ENCODE results near the gene WASL.
"Not testable (repeated sequence)": the region's sequence is repeated elsewhere in the genome, so short reads cannot be mapped to it uniquely, and the experiment has no call there.

WASL gene

DNA sequence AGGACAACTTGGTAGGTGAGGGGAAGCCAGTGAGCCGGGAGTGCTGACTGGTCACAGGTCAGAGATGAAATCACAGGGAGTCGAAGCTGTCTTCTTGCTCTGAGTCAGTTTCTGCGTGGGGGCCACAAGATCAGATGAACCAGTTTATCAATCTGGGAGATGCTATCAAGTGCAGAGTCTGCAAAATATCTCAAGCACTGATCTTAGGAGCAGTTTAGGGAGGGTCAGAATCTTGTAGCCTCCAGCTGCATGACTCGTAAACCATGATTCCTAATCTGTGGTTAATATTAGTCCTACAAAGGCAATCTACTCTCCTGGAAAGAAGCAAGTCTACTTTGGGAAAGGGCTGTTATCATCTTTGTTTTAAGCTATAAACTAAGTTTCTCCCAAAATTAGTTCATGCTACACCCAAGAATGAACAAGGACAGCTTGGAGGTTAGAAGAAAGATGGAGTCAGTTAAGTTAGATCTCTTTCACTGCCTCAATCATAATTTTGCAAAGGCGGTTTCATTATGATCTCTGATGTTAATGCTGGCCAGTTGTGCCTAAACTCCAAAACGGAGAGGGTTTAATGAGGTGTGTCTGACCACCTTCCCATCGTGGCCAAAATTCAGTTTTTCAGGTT, 101.6 kb downstream of the WASL start:
- H3K27ac ChIP-seq (ENCODE audit: low read length): no peak overlapping the region

DNA sequence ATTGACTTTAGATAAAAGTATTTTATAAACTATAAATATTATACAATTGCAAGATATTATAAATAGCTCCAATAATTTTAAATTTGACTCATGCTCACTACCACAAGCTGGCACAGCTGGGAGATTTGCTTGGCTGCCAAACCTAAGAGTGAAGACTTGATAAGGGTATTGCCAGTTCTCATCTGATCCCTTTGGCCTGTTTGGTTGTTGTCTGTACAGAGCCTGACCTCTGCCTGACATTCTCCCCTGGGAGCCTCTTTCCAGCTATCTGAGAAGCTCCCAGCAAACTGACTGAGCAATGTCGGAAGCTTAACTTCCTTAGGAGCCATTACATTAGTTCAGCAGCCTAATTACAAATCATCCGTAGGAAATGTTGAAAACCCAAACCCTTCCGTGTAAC, 103.3 kb downstream of the WASL start:
- Histone ChIP-seq H3K4me1 (ENCODE audit: control insufficient read depth, insufficient read depth, low read length) (peaks cover 7% of the 10 kb centered on the region), H3K36me3 (ENCODE audit: control insufficient read depth in 2 of 2, insufficient read depth in 2 of 2, low read length in 2 of 2) (no peaks in the 10 kb centered on the region), H3K9ac (ENCODE audit: low read length in 2 of 2) (no peak overlapping the region), H3K27me3 (ENCODE audit: control insufficient read depth in 1 of 2, insufficient read depth in 2 of 2, low read length in 2 of 2) (no peaks in the 10 kb centered on the region), H3K27ac (ENCODE audit: low read length) (no peak overlapping the region), H3K9me3 (ENCODE audit: control insufficient read depth in 2 of 2, low read length in 2 of 2) (no peaks in the 10 kb centered on the region), H3K4me3 (ENCODE audit: low read length in 2 of 2) (no peak overlapping the region)

More for the DNA sequence above, 101.6 kb downstream of the WASL start:
- no peaks in the 10 kb centered on the region for H3K27me3 ChIP-seq (ENCODE audit: control insufficient read depth in 1 of 2, insufficient read depth in 2 of 2, low read length in 2 of 2)
- H3K36me3 ChIP-seq (ENCODE audit: control insufficient read depth in 2 of 2, insufficient read depth in 2 of 2, low read length in 2 of 2): no peaks in the 10 kb centered on the region
- no peak overlapping the region for H3K9ac ChIP-seq (ENCODE audit: low read length in 2 of 2)
- H3K9me3 ChIP-seq (ENCODE audit: control insufficient read depth in 2 of 2, low read length in 2 of 2): no peaks in the 10 kb centered on the region
- H3K4me1 ChIP-seq (ENCODE audit: control insufficient read depth, insufficient read depth, low read length): peaks cover 7% of the 10 kb centered on the region
- H3K4me3 ChIP-seq (ENCODE audit: low read length in 2 of 2): no peak overlapping the region

DNA sequence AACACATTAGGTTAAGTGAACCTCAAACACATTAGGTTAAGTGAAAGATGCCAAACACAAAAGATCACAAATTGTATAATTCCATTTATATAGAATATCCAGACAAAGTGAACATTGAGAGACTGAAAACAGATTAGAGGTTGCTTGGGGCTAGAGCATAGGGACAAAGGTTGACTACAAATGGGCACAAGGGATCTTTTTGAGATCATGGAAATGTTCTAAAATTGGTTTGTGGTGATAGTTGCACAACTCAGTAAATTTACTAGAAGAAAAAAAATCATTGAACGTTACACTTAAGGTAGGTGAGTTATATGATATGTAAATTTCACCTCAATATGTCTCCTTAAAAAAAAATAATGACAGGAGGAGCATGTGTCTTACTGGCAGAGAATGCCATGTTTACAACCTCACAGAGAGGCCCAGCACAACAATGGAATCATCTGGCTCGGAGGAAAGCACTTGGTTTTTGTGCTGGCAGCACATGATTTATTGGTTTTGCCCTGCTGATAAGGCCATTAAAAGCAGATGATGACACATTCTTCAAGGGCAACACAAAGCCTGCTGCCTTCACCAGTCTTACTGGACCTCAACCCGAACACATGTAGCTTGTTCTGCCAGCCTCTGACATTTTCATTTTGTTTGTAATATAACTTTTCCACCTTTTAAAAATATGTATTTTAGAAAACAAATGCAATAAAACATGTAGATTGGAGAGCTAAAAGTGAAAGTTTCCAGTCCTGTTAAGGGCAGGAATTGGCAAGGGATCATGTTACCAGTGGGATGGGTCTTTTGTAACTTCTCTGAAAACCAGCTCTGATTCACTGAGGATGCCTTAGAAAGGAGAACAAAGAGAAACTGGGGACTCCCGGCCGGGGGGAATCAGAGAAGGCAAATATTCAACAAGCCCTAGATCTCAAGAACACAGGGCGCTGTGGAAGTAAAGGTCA, 105.0 kb downstream of the WASL start:
- Histone ChIP-seq H3K27ac (ENCODE audit: low read length) (no peak overlapping the region), H3K9ac (ENCODE audit: low read length in 2 of 2) (no peak overlapping the region), H3K36me3 (ENCODE audit: control insufficient read depth in 2 of 2, insufficient read depth in 2 of 2, low read length in 2 of 2) (no peaks in the 10 kb centered on the region), H3K4me1 (ENCODE audit: control insufficient read depth, insufficient read depth, low read length) (peaks cover 7% of the 10 kb centered on the region), H3K27me3 (ENCODE audit: control insufficient read depth in 1 of 2, insufficient read depth in 2 of 2, low read length in 2 of 2) (no peaks in the 10 kb centered on the region), H3K9me3 (ENCODE audit: control insufficient read depth in 2 of 2, low read length in 2 of 2) (no peaks in the 10 kb centered on the region), H3K4me3 (ENCODE audit: low read length in 2 of 2) (peak overlapping the region in 1 of 2 donors; percentile 10)

DNA sequence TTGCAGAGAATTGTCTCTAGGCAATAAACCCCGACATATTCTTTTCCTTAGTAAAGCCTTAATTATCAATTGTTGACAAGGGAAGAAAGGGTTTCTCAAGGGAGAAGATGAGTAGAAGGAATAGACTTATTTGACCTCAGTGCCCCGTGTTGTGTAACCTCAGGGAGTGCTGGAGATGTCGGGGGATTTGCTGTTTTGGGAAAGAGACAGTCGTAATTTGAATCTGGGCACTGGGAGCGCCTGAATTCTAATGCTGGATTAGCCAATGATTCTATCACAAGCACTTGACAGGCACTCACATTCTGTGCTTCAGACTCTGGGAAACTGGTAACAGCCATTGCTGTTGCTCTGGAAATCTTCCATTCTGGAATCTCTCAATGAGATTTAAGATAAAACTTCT, 106.9 kb downstream of the WASL start:
- Histone ChIP-seq H3K9ac (ENCODE audit: low read length in 2 of 2) (no peak overlapping the region), H3K27me3 (ENCODE audit: control insufficient read depth in 1 of 2, insufficient read depth in 2 of 2, low read length in 2 of 2) (peaks cover 0 to 3% of the 10 kb centered on the region in 2 donors), H3K9me3 (ENCODE audit: control insufficient read depth in 2 of 2, low read length in 2 of 2) (no peaks in the 10 kb centered on the region), H3K4me1 (ENCODE audit: control insufficient read depth, insufficient read depth, low read length) (peaks cover 7% of the 10 kb centered on the region), H3K27ac (ENCODE audit: low read length) (no peak overlapping the region), H3K36me3 (ENCODE audit: control insufficient read depth in 2 of 2, insufficient read depth in 2 of 2, low read length in 2 of 2) (no peaks in the 10 kb centered on the region), H3K4me3 (ENCODE audit: low read length in 2 of 2) (no peak overlapping the region)

DNA sequence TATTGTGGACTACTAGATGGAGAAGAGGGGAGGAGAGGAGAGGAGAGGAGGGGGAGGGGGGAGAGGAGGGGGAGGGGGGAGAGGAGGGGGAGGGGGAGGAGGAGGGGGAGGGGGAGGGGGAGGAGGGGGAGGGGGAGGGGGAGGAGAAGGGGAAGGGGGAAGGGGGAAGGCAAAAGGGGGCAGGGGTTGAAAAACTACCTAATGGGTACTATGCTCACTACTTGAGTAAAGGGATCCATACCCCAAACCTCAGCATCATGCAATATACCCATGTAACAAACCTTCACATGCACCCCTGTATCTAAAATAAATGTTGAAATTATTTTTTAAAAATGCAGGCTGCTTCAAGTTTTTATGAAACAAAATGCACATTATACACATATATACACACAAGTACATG, 108.2 kb downstream of the WASL start:
- Histone ChIP-seq H3K4me1 (ENCODE audit: control insufficient read depth, insufficient read depth, low read length) (peaks cover 6% of the 10 kb centered on the region), H3K9ac (ENCODE audit: low read length in 2 of 2) (no peak overlapping the region), H3K27ac (ENCODE audit: low read length) (no peak overlapping the region)

DNA sequence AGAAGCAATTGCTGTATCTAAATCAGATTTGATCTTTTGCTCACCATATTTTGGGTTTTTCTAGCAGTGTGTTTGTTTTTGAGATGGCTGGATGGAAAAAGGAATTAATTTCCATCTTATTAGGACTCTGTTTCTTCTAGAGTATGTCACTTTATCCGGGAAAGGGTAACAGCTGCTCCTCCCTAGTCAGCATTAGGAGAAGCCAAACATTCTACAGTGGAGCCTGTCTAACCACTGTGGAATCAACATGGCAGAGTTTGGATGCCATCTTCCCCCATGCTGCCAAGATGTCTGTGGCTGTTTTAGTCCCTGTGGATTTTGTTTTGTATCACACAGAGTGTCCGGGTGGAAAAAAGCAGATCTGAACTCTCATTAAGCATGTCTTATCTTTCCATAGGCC, 109.2 kb downstream of the WASL start:
- H3K27ac ChIP-seq (ENCODE audit: low read length): no peak overlapping the region

More for the DNA sequence above, 108.2 kb downstream of the WASL start:
- H3K4me3 ChIP-seq (ENCODE audit: low read length in 2 of 2): no peak overlapping the region
- H3K9me3 ChIP-seq (ENCODE audit: control insufficient read depth in 2 of 2, low read length in 2 of 2): no peaks in the 10 kb centered on the region
- H3K27me3 ChIP-seq (ENCODE audit: control insufficient read depth in 1 of 2, insufficient read depth in 2 of 2, low read length in 2 of 2): peaks cover 0 to 3% of the 10 kb centered on the region in 2 donors
- no peaks in the 10 kb centered on the region for H3K36me3 ChIP-seq (ENCODE audit: control insufficient read depth in 2 of 2, insufficient read depth in 2 of 2, low read length in 2 of 2)

DNA sequence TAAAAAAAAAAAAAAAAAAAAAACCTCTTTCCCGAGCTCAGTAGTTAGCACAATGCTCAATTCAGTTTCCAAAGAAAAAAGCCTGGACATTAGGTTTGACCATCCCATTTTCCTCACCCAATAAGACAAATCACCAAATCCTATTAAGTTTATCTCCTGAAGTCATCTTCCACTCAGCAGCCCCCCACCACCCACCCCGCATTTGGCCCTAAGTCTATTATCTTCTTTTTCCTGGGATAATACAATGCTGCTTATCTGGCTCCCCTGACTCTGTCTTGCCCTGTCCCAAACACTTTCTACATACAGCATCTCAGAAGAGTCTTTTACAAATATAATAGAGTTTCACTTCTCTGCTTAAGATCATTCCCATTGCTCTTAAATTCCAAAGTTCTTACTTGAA, 110.9 kb downstream of the WASL start:
- H3K9ac ChIP-seq (ENCODE audit: low read length in 2 of 2): no peak overlapping the region
- no peak overlapping the region for H3K4me3 ChIP-seq (ENCODE audit: low read length in 2 of 2)
- H3K36me3 ChIP-seq (ENCODE audit: control insufficient read depth in 2 of 2, insufficient read depth in 2 of 2, low read length in 2 of 2): no peaks in the 10 kb centered on the region
- no peaks in the 10 kb centered on the region for H3K4me1 ChIP-seq (ENCODE audit: control insufficient read depth, insufficient read depth, low read length)
- peaks cover 0 to 3% of the 10 kb centered on the region in 2 donors for H3K27me3 ChIP-seq (ENCODE audit: control insufficient read depth in 1 of 2, insufficient read depth in 2 of 2, low read length in 2 of 2)
- no peaks in the 10 kb centered on the region for H3K9me3 ChIP-seq (ENCODE audit: control insufficient read depth in 2 of 2, low read length in 2 of 2)
- no peak overlapping the region for H3K27ac ChIP-seq (ENCODE audit: low read length)

More for the DNA sequence above, 109.2 kb downstream of the WASL start:
- Histone ChIP-seq H3K9me3 (ENCODE audit: control insufficient read depth in 2 of 2, low read length in 2 of 2) (no peaks in the 10 kb centered on the region), H3K4me1 (ENCODE audit: control insufficient read depth, insufficient read depth, low read length) (peaks cover 6% of the 10 kb centered on the region), H3K4me3 (ENCODE audit: low read length in 2 of 2) (no peak overlapping the region), H3K27me3 (ENCODE audit: control insufficient read depth in 1 of 2, insufficient read depth in 2 of 2, low read length in 2 of 2) (peaks cover 0 to 3% of the 10 kb centered on the region in 2 donors), H3K36me3 (ENCODE audit: control insufficient read depth in 2 of 2, insufficient read depth in 2 of 2, low read length in 2 of 2) (no peaks in the 10 kb centered on the region), H3K9ac (ENCODE audit: low read length in 2 of 2) (no peak overlapping the region)

DNA sequence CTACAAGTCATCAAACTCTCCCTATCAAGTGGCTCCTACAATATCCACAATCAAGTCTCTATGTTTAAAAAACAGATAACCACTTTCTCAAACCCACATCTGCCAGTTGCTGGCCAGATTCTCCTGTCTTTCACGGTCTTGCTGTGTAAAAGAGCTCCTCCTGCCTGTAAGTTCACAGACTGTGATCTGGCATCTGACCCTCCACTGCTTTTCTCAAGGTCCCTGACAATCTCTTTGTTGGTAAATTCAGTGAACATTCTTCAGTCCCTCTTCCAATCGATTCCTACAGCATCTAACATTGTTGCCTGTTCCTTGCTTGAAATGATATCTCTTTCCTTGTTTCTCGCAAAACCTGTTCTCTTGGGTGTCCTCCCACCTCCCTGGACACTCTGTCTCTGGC, 111.6 kb downstream of the WASL start:
- Histone ChIP-seq H3K9me3 (ENCODE audit: control insufficient read depth in 2 of 2, low read length in 2 of 2) (no peaks in the 10 kb centered on the region), H3K27me3 (ENCODE audit: control insufficient read depth in 1 of 2, insufficient read depth in 2 of 2, low read length in 2 of 2) (peaks cover 0 to 3% of the 10 kb centered on the region in 2 donors), H3K27ac (ENCODE audit: low read length) (no peak overlapping the region), H3K4me1 (ENCODE audit: control insufficient read depth, insufficient read depth, low read length) (no peaks in the 10 kb centered on the region), H3K4me3 (ENCODE audit: low read length in 2 of 2) (no peak overlapping the region), H3K9ac (ENCODE audit: low read length in 2 of 2) (no peak overlapping the region), H3K36me3 (ENCODE audit: control insufficient read depth in 2 of 2, insufficient read depth in 2 of 2, low read length in 2 of 2) (no peaks in the 10 kb centered on the region)

DNA sequence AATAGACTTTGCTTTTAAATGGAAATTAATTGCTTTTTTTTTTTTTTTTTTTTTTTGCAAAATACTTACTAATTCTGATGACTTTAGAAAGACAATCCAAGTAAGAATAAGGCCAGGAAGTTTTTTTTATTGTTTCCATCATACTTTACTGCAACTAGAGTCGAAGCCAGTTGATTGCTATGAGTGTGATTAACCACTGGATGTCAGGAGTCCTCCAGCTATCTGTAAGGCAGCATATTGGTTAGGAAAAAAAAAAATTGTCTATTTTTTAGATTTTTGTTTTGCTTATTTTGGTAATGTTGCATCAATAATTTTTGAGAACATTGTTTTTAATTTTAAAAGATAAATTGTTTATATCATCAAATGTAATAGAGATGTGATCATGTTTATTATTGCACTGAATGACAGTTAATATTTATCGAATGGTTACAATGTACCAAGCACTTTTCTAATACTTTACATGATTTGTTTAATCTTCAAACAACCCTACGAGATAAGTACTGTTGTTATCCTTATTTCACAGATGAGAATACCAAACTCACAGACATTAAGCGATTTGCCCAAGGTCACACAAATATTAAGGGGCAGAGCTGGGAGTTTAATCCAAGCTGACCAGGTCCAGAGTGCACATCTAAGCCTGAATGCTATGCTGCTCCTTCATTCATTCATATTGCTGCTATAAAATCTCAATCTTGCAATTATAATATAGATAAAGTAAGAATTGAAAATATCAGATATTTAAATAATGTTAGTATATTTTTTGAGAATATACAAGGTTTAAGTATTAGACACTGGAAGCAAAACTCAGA, 113.0 kb downstream of the WASL start:
- no peak overlapping the region for H3K9ac ChIP-seq (ENCODE audit: low read length in 2 of 2)
- no peaks in the 10 kb centered on the region for H3K4me1 ChIP-seq (ENCODE audit: control insufficient read depth, insufficient read depth, low read length)

DNA sequence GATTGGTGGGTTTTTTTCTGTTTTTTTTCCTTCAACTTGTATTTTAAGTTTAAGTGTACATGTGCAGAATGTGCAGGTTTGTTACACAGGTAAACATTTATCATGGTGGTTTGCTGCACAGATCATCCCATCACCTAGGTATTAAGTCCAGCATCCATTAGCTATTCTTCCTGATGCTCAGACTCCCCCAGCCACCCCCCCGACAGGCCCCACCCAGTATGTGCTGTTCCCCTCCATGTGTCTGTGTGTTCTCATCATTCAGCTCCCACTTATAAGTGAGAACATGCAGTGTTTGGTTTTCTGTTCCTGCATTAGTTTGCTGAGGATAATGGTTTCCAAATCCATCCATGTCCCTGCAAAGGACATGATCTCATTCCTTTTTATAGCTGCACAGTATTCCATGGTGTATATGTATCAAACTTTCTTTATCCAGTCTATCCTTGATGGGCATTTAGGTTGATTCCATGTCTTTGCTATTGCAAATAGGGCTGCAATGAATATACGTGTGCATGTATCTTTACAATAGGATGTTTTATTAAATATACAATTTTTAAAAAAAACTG, 114.7 kb downstream of the WASL start:
- H3K27ac ChIP-seq (ENCODE audit: low read length); H3K9ac ChIP-seq (ENCODE audit: low read length in 2 of 2); H3K9me3 ChIP-seq (ENCODE audit: control insufficient read depth in 2 of 2, low read length in 2 of 2); H3K36me3 ChIP-seq (ENCODE audit: control insufficient read depth in 2 of 2, insufficient read depth in 2 of 2, low read length in 2 of 2); H3K4me1 ChIP-seq (ENCODE audit: control insufficient read depth, insufficient read depth, low read length); H3K27me3 ChIP-seq (ENCODE audit: control insufficient read depth in 1 of 2, insufficient read depth in 2 of 2, low read length in 2 of 2); H3K4me3 ChIP-seq (ENCODE audit: low read length in 2 of 2): not testable (repeated sequence)

More for the DNA sequence above, 113.0 kb downstream of the WASL start:
- Histone ChIP-seq H3K4me3 (ENCODE audit: low read length in 2 of 2) (no peak overlapping the region), H3K27ac (ENCODE audit: low read length) (no peak overlapping the region), H3K27me3 (ENCODE audit: control insufficient read depth in 1 of 2, insufficient read depth in 2 of 2, low read length in 2 of 2) (peaks cover 0 to 3% of the 10 kb centered on the region in 2 donors), H3K9me3 (ENCODE audit: control insufficient read depth in 2 of 2, low read length in 2 of 2) (no peaks in the 10 kb centered on the region), H3K36me3 (ENCODE audit: control insufficient read depth in 2 of 2, insufficient read depth in 2 of 2, low read length in 2 of 2) (no peaks in the 10 kb centered on the region)
